ENCODE data around the gene MPP4. TPM values are rescaled to one million over a fixed set of nuclear protein-coding genes. Genes with fewer than 3 reads are reported as not detected.

MPP4 gene
- total and polyA plus RNA-seq, 10 of the 15 experiments (the other 5 are each of a cell fraction or from before 2014, with no cell fraction given) = 0.03 to 0.14 (median 0.05) TPM; not detected in 4

GRCh38 chr2:201642579-201643215 lies 55.7 kb downstream of the MPP4 start (continued):
- peak; percentile 61; the same call in 1 of the 2 replicates for TF ChIP-seq NKRF (conservative IDR thresholded peaks at IDR 0.05)
- peak; percentile 68 for TF ChIP-seq HCFC1 (IDR thresholded peaks at IDR 0.05; ENCODE audit: low read length)
- no peak for TF ChIP-seq ATF7 (IDR thresholded peaks at IDR 0.05; ENCODE audit: low read depth)
- peak; percentile 55; the same call in 1 of the 2 replicates for TF ChIP-seq MTA2 (IDR thresholded peaks at IDR 0.05; ENCODE audit: low read depth)
- no peak for TF ChIP-seq REST (IDR thresholded peaks at IDR 0.05; ENCODE audit: low read depth, low read length)
- peak; percentile 6 for TF ChIP-seq KLF5 (IDR thresholded peaks at IDR 0.05; ENCODE audit: partially characterized antibody)
- no peak for TF ChIP-seq JUND (IDR thresholded peaks at IDR 0.05; ENCODE audit: low read depth, low read length)
- peak; percentile 75 for TF ChIP-seq IKZF1 (conservative IDR thresholded peaks at IDR 0.05)
- TF ChIP-seq SUZ12 (IDR thresholded peaks at IDR 0.05; ENCODE audit: unreplicated experiment) = no peak
- no peak for TF ChIP-seq MEF2A (IDR thresholded peaks at IDR 0.05; ENCODE audit: insufficient read depth, low read depth, low read length)
- peak; percentile 52; the same call in 1 of the 2 replicates for TF ChIP-seq TAF1 (IDR thresholded peaks at IDR 0.05; ENCODE audit: borderline replicate concordance, low read depth, low read length)
- no peak for TF ChIP-seq SUPT20H (IDR thresholded peaks at IDR 0.05; ENCODE audit: borderline replicate concordance, control insufficient read depth, low read depth, low read length)
- no peak for TF ChIP-seq FOXK2 (IDR thresholded peaks at IDR 0.05)
- TF ChIP-seq ZNF274 (IDR thresholded peaks at IDR 0.05; ENCODE audit: insufficient read depth, insufficient read length) = no peak
- TF ChIP-seq KDM1A (IDR thresholded peaks at IDR 0.05; ENCODE audit: borderline replicate concordance) = no peak
- peak; percentile 40; the same call in 1 of the 2 replicates for TF ChIP-seq TARDBP (IDR thresholded peaks at IDR 0.05; ENCODE audit: borderline replicate concordance)
- TF ChIP-seq E2F8 (IDR thresholded peaks at IDR 0.05; ENCODE audit: low read depth, partially characterized antibody) = no peak
- TF ChIP-seq ATF3 (IDR thresholded peaks at IDR 0.05; ENCODE audit: borderline replicate concordance, extremely low read depth, low read depth, low read length) = peak; percentile 77
- TF ChIP-seq E4F1 (IDR thresholded peaks at IDR 0.05; ENCODE audit: borderline replicate concordance, partially characterized antibody) = no peak
